ENCODE results near the gene EIF5A2. TPM values are rescaled to one million over a fixed set of nuclear protein-coding genes. Genes with fewer than 3 reads are reported as not detected.

The EIF5A2 gene
- 1 to 10 TPM in 3 of 4 donors, under 1 TPM in 1; 0.86 to 9.5 (median 1.5) TPM for total RNA-seq

GRCh38 chr3:170908235-170909116 is at the start of gene EIF5A2:
Gene EIF5A2 (minus strand): TSS chr3:170908637. CDS start chr3:170907806, 831 bp downstream.
- H3K27me3 ChIP-seq, result peaks cover 7 to 9% (median 8%) of the 10 kb centered on the region in 3 donors
- TF ChIP-seq POLR2A (IDR thresholded peaks at IDR 0.05), result peak in 1 of 2 donors; percentile 36
- TF ChIP-seq, protein P1, sequence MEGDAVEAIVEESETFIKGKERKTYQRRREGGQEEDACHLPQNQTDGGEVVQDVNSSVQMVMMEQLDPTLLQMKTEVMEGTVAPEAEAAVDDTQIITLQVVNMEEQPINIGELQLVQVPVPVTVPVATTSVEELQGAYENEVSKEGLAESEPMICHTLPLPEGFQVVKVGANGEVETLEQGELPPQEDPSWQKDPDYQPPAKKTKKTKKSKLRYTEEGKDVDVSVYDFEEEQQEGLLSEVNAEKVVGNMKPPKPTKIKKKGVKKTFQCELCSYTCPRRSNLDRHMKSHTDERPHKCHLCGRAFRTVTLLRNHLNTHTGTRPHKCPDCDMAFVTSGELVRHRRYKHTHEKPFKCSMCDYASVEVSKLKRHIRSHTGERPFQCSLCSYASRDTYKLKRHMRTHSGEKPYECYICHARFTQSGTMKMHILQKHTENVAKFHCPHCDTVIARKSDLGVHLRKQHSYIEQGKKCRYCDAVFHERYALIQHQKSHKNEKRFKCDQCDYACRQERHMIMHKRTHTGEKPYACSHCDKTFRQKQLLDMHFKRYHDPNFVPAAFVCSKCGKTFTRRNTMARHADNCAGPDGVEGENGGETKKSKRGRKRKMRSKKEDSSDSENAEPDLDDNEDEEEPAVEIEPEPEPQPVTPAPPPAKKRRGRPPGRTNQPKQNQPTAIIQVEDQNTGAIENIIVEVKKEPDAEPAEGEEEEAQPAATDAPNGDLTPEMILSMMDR (IDR thresholded peaks at IDR 0.05 in 4 of 5, conservative IDR thresholded peaks at IDR 0.05 in 1 of 5), result no peak
- DNase-seq (peak; percentile 73 to 86), ATAC-seq (peak; percentile 75 to 87)
- H3K27ac ChIP-seq, result peak within 1 kb of the TSS; percentile 31 to 63 (median 44)
- intact Hi-C loops (cut with DNase I; ENCODE audit: low total_unique reads) (no loop called here), in situ Hi-C loops (cut with MboI; ENCODE audit: low sequenced_read_pairs in 4 of 4) (no loop called here)
- H3K4me1 ChIP-seq, result peaks cover 0 to 11% of the 10 kb centered on the region in 2 donors
- H3K4me3 ChIP-seq, result peak within 1 kb of the TSS; percentile 64 to 81 (median 64)
- H3K36me3 ChIP-seq, result no peaks in the 10 kb centered on the region
- peaks cover 0 to 3% (median 2%) of the 10 kb centered on the region in 3 donors for H3K9me3 ChIP-seq

DNA sequence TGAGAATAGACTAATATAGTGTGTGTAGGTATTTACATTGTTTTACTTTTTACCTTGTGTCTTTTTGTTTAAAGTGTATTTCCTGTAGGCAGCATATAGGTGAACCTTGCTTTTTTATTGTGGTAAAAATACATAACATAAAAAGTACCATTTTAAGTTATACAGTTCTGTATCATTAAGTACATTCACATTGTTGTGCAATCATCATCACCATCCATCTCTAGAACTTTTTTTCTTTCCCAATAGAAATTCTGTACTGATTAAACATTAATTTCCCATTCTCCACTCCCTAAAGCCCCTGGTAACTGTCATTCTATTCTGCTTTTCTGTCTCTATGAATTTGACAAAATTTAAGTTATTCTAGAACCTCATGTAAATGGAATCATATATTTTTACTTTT is 48.2 kb upstream of the EIF5A2 start:
- no peak for DNase-seq
- H3K4me1 ChIP-seq, result no peaks in the 10 kb centered on the region
- no peak overlapping the region for H3K4me3 ChIP-seq
- H3K27me3 ChIP-seq, result peaks cover 2 to 6% (median 6%) of the 10 kb centered on the region in 3 donors
- no peaks in the 10 kb centered on the region for H3K9me3 ChIP-seq
- H3K36me3 ChIP-seq, result no peaks in the 10 kb centered on the region
- no peak overlapping the region for H3K27ac ChIP-seq
- no peak for TF ChIP-seq POLR2A (IDR thresholded peaks at IDR 0.05)
- TF ChIP-seq, protein P1 (IDR thresholded peaks at IDR 0.05 in 4 of 5, conservative IDR thresholded peaks at IDR 0.05 in 1 of 5), result no peak
- no peak for ATAC-seq
- intact Hi-C loops (cut with DNase I; ENCODE audit: low total_unique reads) (no loop called here), in situ Hi-C loops (cut with MboI; ENCODE audit: low sequenced_read_pairs in 4 of 4) (loop anchor here in 3 of 4 donors (25.0 kb wide), 1 partner anchor 606 kb away; no protein-coding TSS in a partner anchor)

GRCh38 chr3:170953736-170954135 is 45.3 kb upstream of the EIF5A2 start:
- no peaks in the 10 kb centered on the region for H3K9me3 ChIP-seq
- in situ Hi-C loops (cut with MboI; ENCODE audit: low sequenced_read_pairs in 4 of 4), result loop anchor here in 3 of 4 donors (25.0 kb wide), 1 partner anchor 609 kb away; no protein-coding TSS in a partner anchor
- no peak overlapping the region for H3K4me3 ChIP-seq
- H3K36me3 ChIP-seq, result no peaks in the 10 kb centered on the region
- peaks cover 2 to 6% (median 6%) of the 10 kb centered on the region in 3 donors for H3K27me3 ChIP-seq
- no peaks in the 10 kb centered on the region for H3K4me1 ChIP-seq
- no peak for ATAC-seq
- TF ChIP-seq, protein P1 (IDR thresholded peaks at IDR 0.05 in 4 of 5, conservative IDR thresholded peaks at IDR 0.05 in 1 of 5), result no peak
- TF ChIP-seq POLR2A (IDR thresholded peaks at IDR 0.05), result no peak
- DNase-seq, result no peak
- intact Hi-C loops (cut with DNase I; ENCODE audit: low total_unique reads), result no loop called here
- H3K27ac ChIP-seq, result no peak overlapping the region

DNA sequence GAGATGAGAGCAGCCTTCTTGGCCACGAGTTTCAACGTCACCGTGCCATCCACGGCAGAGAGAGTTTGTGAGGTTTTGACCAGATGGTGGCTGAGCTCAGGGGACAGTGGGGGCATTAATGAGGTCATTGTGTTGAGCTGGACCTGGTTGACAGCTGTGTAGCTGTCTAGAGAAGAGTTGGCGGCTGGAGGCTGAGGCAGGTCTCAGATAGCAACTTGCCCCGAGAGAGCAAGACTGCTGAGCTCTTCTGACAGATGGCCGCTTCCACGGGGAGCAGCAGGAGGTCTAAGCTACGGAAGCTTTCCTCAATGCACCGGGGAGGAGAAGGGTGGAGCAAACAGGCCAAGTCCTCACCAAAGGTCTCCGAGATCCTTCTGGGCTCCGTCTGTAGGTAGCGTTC is 44.8 kb upstream of the EIF5A2 start:
- ATAC-seq, result no peak
- peaks cover 2 to 6% (median 6%) of the 10 kb centered on the region in 3 donors for H3K27me3 ChIP-seq
- no peaks in the 10 kb centered on the region for H3K9me3 ChIP-seq
- TF ChIP-seq, protein P1 (IDR thresholded peaks at IDR 0.05 in 4 of 5, conservative IDR thresholded peaks at IDR 0.05 in 1 of 5), result no peak
- no peaks in the 10 kb centered on the region for H3K36me3 ChIP-seq
- H3K27ac ChIP-seq, result no peak overlapping the region
- in situ Hi-C loops (cut with MboI; ENCODE audit: low sequenced_read_pairs in 4 of 4) (loop anchor here in 3 of 4 donors (25.0 kb wide), 1 partner anchor 609 kb away; no protein-coding TSS in a partner anchor), intact Hi-C loops (cut with DNase I; ENCODE audit: low total_unique reads) (no loop called here)
- H3K4me1 ChIP-seq, result no peaks in the 10 kb centered on the region
- no peak for DNase-seq
- no peak overlapping the region for H3K4me3 ChIP-seq
